Measurements from ENCODE around the gene LRCH1. TPM values are rescaled to one million over a fixed set of nuclear protein-coding genes. Genes with fewer than 3 reads are reported as not detected.

Gene LRCH1
- total and polyA plus RNA-seq, 2 donors (not counting 1 experiment from before 2014, with no cell fraction given): 12.0 to 12.4 TPM

GRCh38 chr13:46738055-46738454 lies 185.1 kb downstream of the LRCH1 start:
- no peaks in the 10 kb centered on the region for H3K9me3 ChIP-seq (ENCODE audit: control insufficient read depth, insufficient read depth, low read depth, low read length)
- H3K36me3 ChIP-seq (ENCODE audit: control insufficient read depth, insufficient read depth, low read length): peaks cover 2% of the 10 kb centered on the region
- H3K4me1 ChIP-seq (ENCODE audit: control insufficient read depth, extremely low read depth, insufficient read depth, low read length): peaks cover 5% of the 10 kb centered on the region
- no peaks in the 10 kb centered on the region for H3K79me2 ChIP-seq (ENCODE audit: control insufficient read depth, insufficient read depth, low read length)
- no peak overlapping the region for H3K9ac ChIP-seq (ENCODE audit: insufficient read depth, low read length)
- no peaks in the 10 kb centered on the region for H3K27me3 ChIP-seq (ENCODE audit: control insufficient read depth, insufficient read depth, low read length)
- no peaks in the 10 kb centered on the region for H4K20me1 ChIP-seq (ENCODE audit: control insufficient read depth, extremely low read depth, insufficient read depth, low read length)
- no peak overlapping the region for H3K4me3 ChIP-seq (replicated peaks in 1 of 4; ENCODE audit: control extremely low read depth in 1 of 4, insufficient read depth in 1 of 4, low read depth in 3 of 4, low read length in 4 of 4)
- no peak overlapping the region for H3K27ac ChIP-seq (ENCODE audit: insufficient read depth, low read length)
- DNase-seq (ENCODE audit: low read depth in 2 of 2): peak in 1 of 2 donors; percentile 14
- no peak overlapping the region for H3K4me2 ChIP-seq (ENCODE audit: extremely low read depth, insufficient read depth, low read length)
- no peak for TF ChIP-seq EZH2 (IDR thresholded peaks at IDR 0.05; ENCODE audit: low read length, missing control alignments)
- TF ChIP-seq, protein P1, sequence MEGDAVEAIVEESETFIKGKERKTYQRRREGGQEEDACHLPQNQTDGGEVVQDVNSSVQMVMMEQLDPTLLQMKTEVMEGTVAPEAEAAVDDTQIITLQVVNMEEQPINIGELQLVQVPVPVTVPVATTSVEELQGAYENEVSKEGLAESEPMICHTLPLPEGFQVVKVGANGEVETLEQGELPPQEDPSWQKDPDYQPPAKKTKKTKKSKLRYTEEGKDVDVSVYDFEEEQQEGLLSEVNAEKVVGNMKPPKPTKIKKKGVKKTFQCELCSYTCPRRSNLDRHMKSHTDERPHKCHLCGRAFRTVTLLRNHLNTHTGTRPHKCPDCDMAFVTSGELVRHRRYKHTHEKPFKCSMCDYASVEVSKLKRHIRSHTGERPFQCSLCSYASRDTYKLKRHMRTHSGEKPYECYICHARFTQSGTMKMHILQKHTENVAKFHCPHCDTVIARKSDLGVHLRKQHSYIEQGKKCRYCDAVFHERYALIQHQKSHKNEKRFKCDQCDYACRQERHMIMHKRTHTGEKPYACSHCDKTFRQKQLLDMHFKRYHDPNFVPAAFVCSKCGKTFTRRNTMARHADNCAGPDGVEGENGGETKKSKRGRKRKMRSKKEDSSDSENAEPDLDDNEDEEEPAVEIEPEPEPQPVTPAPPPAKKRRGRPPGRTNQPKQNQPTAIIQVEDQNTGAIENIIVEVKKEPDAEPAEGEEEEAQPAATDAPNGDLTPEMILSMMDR (conservative IDR thresholded peaks at IDR 0.05 in 1 of 2, IDR thresholded peaks at IDR 0.05 in 1 of 2; ENCODE audit: low read depth in 1 of 2, low read length in 2 of 2): no peak
- no peak overlapping the region for H2AFZ ChIP-seq (ENCODE audit: low read length)

DNA sequence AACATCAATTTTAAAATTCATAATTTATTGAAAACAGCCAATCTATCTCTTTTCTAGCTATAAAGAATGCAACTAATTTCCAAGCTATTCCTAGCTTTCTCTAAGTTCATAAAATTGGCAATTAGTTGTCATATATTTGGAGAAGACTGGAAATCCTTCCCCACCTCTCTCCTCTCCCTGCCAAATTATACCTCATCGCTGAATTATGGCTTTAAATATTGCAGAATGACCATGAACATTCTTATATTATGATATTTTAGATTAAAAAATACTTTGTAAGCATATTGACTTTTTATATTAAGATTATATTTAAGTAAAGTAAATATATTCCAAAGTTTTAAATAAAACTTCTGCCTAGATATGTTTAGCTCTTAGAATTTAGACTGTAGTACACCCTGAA lies 185.8 kb downstream of the LRCH1 start:
- TF ChIP-seq EZH2 (IDR thresholded peaks at IDR 0.05; ENCODE audit: low read length, missing control alignments): no peak
- TF ChIP-seq, protein P1 (conservative IDR thresholded peaks at IDR 0.05 in 1 of 2, IDR thresholded peaks at IDR 0.05 in 1 of 2; ENCODE audit: low read depth in 1 of 2, low read length in 2 of 2): no peak
- H3K27me3 ChIP-seq (ENCODE audit: control insufficient read depth, insufficient read depth, low read length): no peaks in the 10 kb centered on the region
- no peak overlapping the region for H3K4me2 ChIP-seq (ENCODE audit: extremely low read depth, insufficient read depth, low read length)
- H3K79me2 ChIP-seq (ENCODE audit: control insufficient read depth, insufficient read depth, low read length): no peaks in the 10 kb centered on the region
- H3K9ac ChIP-seq (ENCODE audit: insufficient read depth, low read length): no peak overlapping the region
- H4K20me1 ChIP-seq (ENCODE audit: control insufficient read depth, extremely low read depth, insufficient read depth, low read length): no peaks in the 10 kb centered on the region
- H3K4me3 ChIP-seq (replicated peaks in 1 of 4; ENCODE audit: control extremely low read depth in 1 of 4, insufficient read depth in 1 of 4, low read depth in 3 of 4, low read length in 4 of 4): no peak overlapping the region
- H3K27ac ChIP-seq (ENCODE audit: insufficient read depth, low read length): no peak overlapping the region
- DNase-seq (ENCODE audit: low read depth in 2 of 2): no peak
- peaks cover 2% of the 10 kb centered on the region for H3K36me3 ChIP-seq (ENCODE audit: control insufficient read depth, insufficient read depth, low read length)
- H3K4me1 ChIP-seq (ENCODE audit: control insufficient read depth, extremely low read depth, insufficient read depth, low read length): peaks cover 8% of the 10 kb centered on the region
- H3K9me3 ChIP-seq (ENCODE audit: control insufficient read depth, insufficient read depth, low read depth, low read length): no peaks in the 10 kb centered on the region
- H2AFZ ChIP-seq (ENCODE audit: low read length): no peak overlapping the region

DNA sequence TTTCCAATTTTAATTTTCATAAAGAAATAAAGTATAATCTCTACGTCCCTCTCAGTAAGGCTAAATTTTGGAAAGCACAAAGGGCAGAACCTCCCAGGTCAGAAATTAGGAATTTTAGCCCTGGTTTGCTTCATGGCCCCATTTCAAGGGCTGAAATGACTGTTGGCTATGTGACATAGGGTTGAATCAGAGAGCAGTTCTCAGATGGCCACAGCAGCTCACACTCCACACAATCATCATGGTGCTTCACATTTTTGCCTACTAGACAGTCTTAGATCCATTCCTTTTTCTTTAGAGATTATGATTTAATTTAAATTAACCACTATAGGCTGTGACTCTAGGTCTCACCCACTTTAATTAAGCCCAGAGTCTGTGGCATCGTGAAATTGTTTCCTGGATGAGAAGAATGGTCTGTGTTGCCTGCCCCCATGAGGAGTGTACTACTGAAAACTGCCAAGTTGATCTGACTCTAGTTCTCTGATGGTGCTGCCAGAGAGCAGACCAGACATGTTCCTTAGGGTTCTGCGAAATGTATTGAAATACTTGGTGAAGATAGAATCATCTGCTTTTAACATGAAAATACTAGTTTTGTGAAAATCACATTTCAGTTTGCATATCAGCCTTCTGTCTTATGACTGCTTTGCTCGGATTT lies 186.6 kb downstream of the LRCH1 start:
- H3K27ac ChIP-seq (ENCODE audit: insufficient read depth, low read length): no peak overlapping the region
- no peaks in the 10 kb centered on the region for H3K79me2 ChIP-seq (ENCODE audit: control insufficient read depth, insufficient read depth, low read length)
- H3K4me2 ChIP-seq (ENCODE audit: extremely low read depth, insufficient read depth, low read length): no peak overlapping the region
- H3K9ac ChIP-seq (ENCODE audit: insufficient read depth, low read length): no peak overlapping the region
- no peaks in the 10 kb centered on the region for H3K27me3 ChIP-seq (ENCODE audit: control insufficient read depth, insufficient read depth, low read length)
- H3K9me3 ChIP-seq (ENCODE audit: control insufficient read depth, insufficient read depth, low read depth, low read length): no peaks in the 10 kb centered on the region
- H3K36me3 ChIP-seq (ENCODE audit: control insufficient read depth, insufficient read depth, low read length): peaks cover 2% of the 10 kb centered on the region
- DNase-seq (ENCODE audit: low read depth in 2 of 2): no peak
- TF ChIP-seq, protein P1 (conservative IDR thresholded peaks at IDR 0.05 in 1 of 2, IDR thresholded peaks at IDR 0.05 in 1 of 2; ENCODE audit: low read depth in 1 of 2, low read length in 2 of 2): no peak
- no peak for TF ChIP-seq EZH2 (IDR thresholded peaks at IDR 0.05; ENCODE audit: low read length, missing control alignments)
- H2AFZ ChIP-seq (ENCODE audit: low read length): no peak overlapping the region
- H4K20me1 ChIP-seq (ENCODE audit: control insufficient read depth, extremely low read depth, insufficient read depth, low read length): no peaks in the 10 kb centered on the region
- H3K4me1 ChIP-seq (ENCODE audit: control insufficient read depth, extremely low read depth, insufficient read depth, low read length): peaks cover 8% of the 10 kb centered on the region
- no peak overlapping the region for H3K4me3 ChIP-seq (replicated peaks in 1 of 4; ENCODE audit: control extremely low read depth in 1 of 4, insufficient read depth in 1 of 4, low read depth in 3 of 4, low read length in 4 of 4)

Data from fibroblast of lung (primary cell).